Stimulated activated CD4-positive, alpha-beta T cell treated with anti-CD3 and anti-CD28 coated beads, Interleukin-2, amount 100 ng/mL, for 48 hours (primary cell): ENCODE data around the gene KRT17.
"Not testable (repeated sequence)": the region's sequence is repeated elsewhere in the genome, so short reads cannot be mapped to it uniquely, and the experiment has no call there.

ENCODE experiments used
- DNase-seq, 2 donors: peaks; one replicate each; pipeline ENCODE4 v3.0.0-alpha.2; 2020

The KRT17 gene

DNA sequence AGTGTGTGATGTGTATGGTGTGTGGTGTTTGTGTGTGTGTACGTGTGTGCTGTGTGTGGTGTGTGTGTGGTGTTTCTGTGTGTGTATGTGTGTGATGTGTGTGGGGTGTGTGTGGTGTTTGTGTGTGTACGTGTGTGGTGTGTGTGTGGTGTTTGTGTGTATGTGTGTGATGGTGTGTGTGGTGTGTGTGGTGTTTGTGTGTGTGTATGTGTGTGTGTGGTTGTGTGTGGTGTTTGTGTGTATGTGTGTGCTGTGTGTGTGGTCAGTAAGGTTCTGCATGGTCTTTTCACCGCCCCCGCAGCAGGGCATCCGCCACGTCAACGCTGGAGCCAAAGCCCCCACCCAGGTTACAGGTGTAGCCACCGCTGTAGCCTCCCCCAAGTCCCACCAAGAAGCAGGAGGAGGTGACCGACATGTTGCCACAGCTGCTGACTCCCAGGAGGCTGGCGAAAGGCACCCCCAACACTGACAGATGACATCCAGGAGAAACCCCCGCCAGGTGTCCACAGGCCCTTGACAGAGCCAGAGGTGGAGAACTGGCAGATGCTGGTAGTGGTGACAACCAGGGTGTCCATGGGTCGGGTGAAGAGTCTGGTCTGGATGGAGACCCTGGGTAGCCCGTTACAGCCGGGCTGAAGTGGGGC lies 9.3 kb upstream of the KRT17 start:
- DNase-seq = no peak

DNA sequence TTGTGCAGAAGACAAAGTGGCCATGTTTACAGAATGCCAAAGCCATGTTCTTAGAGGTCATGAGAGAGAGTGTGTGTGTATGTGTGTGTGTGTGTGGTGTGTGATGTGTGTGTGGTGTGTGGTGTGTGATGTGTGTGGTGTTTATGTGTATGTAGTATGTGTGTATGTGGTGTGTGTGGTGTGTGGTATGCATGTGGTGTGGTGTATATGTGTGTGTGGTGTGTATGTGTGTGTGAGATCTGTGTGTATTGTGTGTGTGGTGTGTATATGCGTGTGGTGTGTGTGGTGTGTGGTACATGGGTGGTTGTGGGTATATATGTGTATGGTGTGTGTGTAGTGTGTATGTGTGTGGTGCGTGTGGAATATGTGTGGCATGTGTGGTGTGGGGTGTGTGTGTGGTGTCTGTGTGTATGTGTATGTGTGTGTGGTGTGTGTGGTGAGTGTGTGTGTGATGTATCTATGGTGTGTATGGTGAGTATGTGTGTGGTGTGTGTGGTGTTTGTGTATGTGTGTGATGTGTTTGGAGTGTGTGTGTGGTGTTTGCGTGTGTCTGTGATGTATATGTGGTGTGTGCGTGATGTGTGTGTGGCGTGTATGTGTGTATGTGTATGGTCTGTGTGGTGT lies 8.2 kb upstream of the KRT17 start:
- DNase-seq = no peak

DNA sequence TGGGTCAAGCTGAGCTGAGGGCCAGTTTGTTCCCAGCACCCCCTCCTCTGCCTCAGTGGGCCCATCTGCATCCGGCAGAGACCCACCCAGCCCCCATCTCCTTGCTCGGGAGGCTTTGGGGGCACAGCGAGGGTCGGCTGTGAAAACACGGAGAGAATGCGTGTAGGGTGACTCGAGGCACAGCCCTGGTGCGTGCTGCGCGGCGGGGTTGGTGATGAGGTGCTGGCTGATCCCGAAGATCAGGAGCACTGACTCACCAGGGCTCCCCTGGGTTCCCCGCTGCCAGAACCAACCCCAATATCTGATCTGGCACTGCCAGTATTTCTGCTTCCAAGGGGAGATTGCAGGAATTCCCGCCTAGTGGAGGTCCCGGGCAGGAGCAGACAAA lies 7.5 kb upstream of the KRT17 start:
- no peak for DNase-seq

DNA sequence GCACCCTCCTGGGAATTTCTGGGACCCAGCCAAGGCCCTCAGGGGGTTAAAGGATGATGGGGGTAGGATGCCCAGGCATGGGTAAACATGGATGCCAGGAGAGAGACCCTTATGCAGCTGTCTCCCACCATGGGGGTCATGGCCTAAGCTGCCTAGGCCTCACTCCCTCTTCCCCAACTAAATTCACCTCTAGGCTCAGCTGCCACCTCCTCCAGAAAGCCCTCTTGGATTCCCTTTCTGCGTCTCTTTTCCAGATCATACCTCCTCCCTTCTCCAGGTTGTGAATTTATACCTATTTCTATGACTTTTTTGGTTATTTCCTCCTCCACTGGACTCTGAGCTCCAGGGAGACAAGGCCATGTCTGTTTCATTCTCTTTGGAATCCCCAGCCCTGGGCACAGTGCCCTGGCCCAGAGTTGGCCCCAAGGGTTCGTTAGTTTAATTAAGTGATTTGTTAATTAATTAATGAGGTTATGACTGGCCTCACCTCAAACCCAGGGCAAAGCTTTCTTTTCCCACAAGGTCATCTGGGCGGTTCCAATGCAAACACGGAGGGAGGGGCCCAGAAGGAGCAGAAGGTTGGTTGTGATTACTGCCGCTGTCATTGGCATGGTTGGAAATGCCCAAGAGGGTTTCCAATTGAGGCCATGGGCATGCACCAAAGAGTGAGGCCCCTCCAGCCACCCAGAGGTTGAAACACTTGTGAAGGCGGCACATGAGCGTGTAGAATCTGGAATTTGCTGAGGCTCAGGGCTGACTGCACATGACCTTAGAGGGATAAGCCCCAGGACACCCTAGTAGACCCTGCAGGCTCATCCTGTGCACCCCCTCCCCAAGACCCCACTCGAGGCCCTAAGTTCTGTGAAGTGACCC lies 6.9 kb upstream of the KRT17 start:
- DNase-seq = no peak

DNA sequence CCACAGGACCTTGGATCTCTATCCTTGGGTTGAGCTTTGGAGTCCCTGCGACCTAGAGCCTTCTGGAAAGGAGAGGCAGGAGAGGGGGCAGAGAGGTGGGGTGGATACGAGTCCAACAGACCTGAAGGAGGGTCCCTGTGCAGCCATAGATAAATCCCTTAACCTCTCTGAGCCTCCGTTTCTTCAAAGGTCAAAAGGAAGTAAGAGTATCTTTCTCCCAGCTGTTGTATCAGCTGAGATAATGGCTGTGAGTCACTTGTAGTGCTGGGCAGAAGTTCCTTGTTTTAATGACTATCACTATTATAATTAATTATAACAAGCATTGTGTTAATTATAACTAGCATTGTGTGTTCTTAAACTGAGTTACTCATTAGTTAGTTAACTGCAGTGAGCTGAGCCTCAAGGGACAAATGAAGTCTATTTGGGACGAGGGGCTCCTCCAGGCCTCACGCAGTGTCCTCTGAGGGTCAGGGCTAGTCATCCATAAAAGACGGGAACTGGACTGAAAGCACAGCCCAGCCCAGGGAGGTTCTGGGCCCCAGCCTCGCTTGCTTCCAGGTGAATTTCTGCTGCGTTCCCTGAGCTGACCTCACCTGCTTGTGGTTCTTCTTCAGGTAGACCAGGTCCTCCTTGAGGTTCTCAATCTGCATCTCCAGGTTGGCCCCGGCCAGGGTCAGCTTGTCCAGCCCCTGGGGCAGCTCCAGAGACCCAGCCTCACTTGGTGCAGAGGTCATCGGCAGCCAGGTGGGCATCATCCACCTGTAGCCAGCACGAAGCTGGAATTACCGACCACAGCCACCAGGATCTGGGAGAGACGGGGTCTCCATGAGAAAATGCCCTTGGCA lies 5.7 kb upstream of the KRT17 start:
- DNase-seq = no peak

DNA sequence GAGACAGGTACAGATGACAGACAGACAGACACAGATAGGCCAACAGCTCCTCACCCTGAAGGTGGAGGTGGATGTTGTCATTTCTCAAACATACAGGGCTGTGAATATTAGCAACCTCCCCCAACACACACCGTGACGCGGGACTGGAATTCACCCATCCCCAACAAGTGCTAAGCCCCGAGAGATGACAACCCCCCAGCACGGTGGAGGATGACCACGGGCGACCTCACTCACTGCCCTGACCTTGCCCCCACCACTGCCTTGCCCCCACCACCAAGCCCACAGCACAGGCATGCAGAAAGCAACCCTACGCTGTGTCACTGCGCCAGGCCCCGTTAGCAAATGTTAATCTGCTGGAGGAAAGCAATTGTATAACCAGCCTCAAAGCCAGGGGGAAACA lies 4.9 kb upstream of the KRT17 start:
- DNase-seq = no peak

DNA sequence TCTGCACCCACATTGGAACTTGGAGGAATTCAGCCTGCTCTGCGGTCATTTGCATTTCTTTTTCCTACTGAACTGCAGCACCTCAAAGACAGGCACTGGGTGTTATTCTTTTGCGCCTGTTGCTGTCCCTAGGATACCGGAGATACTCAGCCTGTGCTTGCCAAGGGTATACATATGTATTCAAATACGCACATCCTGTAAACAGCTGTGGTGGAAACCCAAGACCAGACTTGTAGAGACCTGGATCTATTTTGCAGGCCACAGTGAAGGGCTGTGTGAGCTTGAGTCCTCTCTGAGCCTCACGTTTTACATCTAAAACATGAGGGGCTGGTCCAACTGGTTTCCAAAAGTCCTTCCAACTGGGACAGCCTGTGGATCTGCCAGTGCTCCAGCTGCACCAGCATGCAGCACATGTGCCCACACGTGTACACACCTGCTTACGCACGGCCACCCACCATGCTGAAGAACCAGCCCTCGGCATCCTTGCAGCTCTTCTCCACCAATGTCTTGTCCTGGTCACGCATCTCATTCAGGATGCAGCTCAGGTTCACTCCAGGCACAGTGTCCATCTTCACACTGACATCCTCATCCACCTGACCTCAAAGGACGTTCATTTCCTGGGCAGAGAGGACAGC lies 4.4 kb upstream of the KRT17 start:
- DNase-seq = not testable (repeated sequence)

DNA sequence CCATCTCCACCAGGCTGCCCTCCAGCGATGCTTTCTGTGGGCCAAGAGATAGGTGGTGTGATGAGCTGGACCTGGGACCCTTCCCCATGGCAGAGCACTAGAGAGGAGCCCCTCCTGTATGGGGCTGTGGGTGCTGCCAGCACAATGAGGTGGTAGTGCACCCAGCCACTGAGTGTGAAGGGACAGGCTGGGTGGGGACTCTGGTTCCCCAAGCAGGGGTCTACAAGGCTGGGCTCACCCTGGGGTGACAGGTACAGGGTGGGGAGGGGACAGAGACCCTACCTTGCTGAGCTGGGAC lies 3.6 kb upstream of the KRT17 start:
- DNase-seq = not testable (repeated sequence)

DNA sequence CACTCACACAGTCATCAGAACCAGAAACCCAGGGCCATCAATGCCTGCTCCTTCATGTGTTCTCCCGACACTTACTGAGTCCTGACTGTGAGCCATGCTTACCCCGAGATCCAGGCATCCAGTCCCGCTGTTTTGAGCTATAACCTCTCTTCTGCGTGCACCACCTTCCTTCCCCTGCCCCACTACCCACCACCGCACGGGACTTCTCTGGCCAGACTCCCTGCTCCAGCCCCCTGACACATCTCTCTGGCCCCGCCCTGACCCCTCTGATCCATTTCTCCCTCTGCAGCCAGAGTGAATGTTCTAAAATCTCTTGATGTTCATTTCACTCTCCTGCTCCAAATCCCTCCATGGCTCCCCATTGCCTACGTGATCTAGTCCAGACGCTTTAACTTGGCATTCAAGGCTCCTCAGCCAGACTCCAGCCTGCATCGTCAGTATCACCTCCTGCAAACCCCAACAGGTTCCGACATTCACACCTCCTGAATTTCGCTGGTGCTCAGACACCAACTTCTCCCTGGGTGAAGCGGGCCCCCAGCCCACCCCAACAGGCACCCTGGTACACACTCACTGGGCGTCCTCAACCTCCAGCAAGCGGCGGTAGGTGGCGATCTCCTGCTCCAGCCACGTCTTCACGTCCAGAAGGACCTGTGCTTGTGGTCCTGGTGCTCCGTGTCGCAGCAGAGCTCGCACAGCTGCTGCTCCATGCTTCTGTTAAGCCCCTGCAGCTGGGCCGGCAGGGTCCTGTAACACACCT lies 3.1 kb upstream of the KRT17 start:
- DNase-seq = no peak

DNA sequence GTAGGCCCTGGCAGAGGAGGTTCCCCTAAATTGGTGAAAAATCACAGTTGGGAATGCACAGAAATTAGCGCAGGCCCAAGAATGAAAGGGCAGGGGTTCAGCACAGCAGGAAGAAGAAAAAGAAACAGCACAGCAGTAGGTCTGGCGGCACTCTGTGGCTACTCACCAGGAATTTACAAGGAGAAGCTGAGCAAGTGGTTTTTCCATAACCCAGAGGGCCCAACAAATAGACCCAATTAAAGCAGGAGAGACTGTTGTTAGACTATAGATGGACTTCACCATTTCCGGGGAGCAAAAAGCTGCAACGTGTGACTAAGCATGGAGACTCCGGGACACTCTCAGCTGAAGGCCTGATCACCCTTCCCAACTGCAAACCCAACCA lies 2.5 kb upstream of the KRT17 start:
- DNase-seq = not testable (repeated sequence)

DNA sequence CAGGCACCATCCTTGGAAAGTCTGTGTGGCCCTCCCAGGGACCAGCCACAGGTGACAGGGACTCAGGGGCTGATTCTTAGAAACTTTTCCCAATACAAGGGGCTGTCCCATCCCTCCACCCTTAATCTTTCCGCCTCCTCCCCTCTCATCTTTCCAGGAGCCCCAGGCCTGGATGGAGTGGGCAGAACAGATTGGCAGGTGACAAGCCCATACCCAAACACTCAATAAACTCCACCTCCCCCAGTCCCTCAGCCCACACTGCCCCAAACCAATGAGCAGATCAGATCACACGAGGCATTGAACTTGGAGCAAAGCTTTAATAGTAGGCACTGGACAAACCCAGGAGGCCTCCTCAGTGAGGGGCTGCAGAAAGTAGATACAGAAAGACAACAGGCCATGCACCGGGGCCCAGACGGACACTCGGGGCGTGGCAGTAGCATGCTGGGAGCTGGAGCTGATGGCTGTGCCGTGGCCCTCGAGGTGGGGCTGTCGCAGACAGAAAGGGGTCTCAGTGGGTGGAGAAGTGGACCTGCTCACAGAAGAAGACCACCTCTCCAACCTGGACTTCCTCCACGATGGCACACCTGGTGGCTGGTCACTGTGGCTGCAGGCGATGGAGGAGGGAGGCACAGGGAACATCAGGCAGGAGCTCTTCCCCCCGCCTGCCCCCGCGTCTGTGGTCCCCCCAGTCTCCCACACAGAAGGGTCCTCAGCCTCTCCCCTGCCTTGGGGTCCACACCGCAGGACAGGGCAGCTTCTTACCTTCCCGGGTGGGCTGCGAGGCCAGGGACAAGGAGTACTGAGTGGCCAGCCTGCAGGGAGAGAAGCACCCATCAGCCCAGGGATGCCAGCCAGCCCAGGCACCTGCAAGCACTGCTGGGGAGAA lies 1.9 kb upstream of the KRT17 start:
- not testable (repeated sequence) for DNase-seq

DNA sequence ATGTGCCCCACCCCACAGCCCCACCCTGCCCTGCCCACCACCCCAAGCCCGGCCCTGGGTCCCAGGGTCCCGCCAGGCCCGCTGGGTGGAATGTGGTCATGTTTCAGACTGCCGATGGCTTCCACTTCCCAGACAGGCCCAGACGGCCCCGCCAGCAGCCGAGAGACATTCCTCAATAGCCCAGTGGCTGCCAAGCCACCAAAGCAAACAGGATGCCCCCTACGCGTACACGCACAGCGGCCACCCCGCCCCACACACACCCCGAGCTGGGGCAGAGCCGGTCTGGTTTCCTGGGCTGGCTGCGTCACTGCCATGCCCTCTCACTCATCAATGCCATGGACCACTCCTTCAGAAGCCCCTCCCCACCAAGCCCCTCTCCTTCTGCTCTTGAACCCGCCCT lies 1.2 kb upstream of the KRT17 start:
- no peak for DNase-seq

DNA sequence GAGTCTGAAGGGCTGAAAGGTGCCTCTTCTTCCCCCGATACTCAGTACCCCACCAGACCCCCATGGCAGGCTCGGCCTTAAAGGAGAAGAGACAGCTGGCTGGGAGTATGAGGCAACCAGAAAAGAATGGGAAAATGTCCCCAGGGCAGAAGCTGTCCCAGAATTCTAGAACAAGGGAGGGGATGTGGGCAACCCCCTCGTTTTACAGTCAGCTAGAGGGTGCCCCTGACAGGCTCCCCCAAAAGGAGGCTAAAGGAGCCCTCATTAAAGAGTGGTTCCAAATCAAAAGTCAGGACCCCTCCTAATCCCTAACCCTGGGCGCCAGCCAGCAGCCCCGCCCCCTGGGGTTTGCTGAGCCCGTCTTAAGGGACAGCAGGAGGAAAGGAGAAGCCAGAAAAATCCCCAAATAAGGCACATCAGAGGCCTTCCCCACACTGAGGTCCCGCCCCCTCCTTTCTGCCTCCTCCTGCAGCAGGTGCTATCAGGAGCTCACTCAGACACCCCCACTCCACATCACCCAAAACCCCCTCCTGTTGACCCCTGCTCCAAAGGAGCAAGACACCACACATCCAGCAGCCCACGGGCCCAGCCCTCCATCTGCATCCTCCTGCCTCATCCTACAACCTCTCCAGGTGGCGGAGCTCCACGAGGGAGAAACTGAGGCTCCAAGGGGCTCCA lies 1.1 kb downstream of the KRT17 start:
- DNase-seq = not testable (repeated sequence)

DNA sequence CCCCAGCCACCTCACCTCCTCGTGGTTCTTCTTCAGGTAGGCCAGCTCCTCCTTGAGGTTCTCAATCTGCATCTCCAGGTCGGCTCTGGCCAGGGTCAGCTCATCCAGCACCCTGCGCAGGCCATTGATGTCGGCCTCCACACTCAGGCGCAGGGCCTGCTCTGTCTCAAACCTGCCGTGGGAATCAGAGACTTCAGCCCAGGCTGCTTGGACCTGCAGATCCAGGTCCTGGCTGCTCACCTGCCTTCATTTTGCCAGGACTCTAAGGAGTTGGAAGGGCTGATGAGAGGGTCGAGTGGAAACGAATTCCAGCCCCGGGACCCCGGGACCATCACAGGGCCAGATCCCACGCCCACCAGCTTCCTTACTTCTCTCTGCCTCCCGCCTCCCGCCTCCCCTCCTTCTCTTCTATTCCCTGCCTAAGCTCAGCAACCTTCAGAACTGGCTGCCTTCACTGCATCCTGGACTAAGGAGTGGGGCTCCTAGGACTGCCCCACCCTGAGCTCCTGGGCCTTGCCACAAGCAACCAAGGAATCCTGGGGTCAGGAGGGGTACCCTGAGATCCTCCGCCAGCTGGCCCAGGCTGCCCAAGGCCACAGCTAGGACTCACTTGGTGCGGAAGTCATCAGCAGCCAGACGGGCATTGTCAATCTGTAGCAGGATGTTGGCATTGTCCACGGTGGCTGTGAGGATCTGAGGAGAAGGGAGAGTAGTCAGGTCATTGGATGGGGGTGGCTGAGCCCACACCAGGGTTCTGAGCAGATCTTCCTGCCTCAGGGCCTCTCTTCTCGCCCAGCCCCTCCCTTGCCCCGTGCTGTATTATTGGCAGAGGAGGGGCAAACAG lies 1.8 kb downstream of the KRT17 start:
- not testable (repeated sequence) for DNase-seq

DNA sequence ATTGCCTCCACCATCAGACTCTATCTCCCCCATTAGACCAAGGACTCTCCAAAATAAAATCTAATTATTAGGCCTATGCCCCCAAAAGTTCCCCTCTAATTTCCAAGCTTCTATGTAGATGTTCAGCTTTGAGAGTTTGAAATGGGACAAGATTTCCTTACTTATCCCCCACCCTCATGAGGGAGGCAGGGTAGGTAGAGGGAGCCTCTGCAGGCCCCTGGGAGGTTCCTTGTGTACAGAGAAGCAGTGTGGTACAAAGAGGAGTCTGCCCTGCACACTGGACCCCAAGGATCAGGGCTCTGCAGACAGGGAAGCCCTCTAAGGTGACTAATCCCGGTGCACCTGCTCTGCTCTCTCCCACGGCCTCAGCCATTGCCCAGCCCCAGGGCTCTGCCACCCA lies 2.5 kb downstream of the KRT17 start:
- DNase-seq = no peak

DNA sequence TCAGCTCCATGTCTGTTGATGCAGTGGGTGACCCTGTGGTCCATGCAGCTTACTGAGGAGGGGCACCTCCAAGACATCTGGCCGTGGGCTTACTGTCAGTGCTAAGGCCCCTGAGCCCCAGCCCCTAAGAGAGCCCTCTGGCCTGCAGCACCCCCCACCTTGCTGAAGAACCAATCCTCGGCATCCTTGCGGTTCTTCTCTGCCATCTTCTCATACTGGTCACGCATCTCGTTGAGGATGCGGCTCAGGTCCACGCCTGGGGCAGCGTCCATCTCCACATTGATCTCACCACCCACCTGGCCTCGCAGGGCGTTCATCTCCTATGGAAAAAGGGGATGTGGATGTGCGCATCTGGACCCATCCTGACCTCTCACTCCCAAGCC lies 2.9 kb downstream of the KRT17 start:
- DNase-seq = not testable (repeated sequence)

DNA sequence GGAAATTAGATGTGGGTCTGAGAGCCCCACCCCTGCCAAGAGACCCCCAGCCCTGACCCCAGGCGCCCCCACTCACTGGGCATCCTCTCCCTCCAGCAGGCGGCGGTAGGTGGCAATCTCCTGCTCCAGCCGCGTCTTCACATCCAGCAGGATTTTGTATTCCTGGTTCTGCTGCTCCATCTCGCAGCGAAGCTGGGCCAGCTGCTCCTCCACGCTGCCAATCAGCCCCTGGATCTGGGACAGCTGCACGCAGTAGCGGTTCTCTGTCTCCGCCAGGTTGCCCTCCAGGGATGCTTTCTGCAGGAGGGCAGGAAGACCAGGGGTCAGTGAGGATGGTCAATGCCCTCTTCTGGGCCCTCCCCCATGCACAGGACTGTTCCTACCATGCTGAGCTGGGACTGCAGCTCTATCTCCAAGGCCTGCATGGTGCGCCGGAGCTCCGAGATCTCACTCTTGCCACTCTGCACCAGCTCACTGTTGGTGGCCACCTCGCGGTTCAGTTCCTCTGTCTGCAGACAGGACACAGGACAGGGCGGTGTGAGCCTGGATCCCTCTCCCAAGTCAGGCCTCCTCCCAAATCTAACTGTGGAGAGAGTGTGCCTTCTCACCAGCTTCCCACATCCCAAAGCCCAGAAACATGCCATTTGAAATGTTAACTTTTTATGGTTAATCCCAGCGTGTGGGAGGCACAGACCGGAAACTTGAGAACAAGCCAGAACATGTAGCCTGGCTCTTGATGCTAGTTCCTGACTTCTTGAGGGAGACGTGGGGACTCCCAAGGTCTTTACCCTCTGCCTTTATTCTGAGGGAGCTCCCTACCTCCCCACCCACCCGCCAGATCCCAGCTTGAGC lies 3.6 kb downstream of the KRT17 start:
- no peak for DNase-seq

DNA sequence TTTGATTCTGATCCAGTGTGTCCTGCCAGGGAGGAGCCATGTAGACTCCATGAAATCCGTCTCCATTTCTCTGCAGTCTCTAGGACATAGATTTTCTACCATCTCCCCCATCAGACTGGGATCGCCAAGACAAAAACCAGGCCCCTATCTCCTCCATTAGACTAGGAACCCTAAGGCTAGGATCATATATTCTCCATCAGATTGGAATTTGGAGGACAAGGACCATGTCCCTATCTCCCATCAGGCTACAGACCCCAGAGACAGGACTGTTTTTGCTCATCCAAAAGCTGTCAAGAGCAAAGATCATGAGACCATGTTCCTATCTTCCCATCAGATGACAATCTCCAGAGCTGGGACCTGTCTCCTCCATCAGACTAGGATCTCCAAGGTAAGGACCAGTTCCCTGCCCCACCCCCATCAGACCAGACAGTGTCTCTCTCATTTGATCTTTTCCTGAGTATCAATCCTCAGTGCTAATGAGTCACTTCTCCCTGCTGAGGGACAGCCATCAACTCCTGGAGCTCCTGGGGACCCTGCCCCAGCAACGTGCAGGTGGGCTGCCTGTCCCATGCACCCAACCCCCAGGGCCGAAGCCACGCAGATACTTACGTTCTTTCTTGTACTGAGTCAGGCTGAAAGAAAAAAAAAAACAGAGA lies 4.3 kb downstream of the KRT17 start:
- DNase-seq = not testable (repeated sequence)
